Rectal smooth muscle tissue (tissue), 1 donor: Measurements from ENCODE around the gene AS3MT.

Source experiments
- H3K27ac ChIP-seq: one replicate; pipeline ENCODE4 v1.7.0; 2013; ENCODE audit warnings: low read depth, low read length, inconsistent platforms
- H3K27me3 ChIP-seq: one replicate; pipeline ENCODE4 v1.7.0; 2013; ENCODE audit warnings: low read length; ENCODE audit not compliant: control insufficient read depth, insufficient read depth
- H3K36me3 ChIP-seq: one replicate; pipeline ENCODE4 v1.7.0; 2013; ENCODE audit warnings: low read length; ENCODE audit not compliant: control insufficient read depth, insufficient read depth
- H3K4me1 ChIP-seq: one replicate; pipeline ENCODE4 v1.7.0; 2013; ENCODE audit warnings: low read length; ENCODE audit not compliant: control insufficient read depth, insufficient read depth
- H3K4me3 ChIP-seq: one replicate; pipeline ENCODE4 v1.7.0; 2013; ENCODE audit warnings: low read length
- H3K9ac ChIP-seq: one replicate; pipeline ENCODE4 v1.7.0; 2013; ENCODE audit warnings: low read length

AS3MT gene

DNA sequence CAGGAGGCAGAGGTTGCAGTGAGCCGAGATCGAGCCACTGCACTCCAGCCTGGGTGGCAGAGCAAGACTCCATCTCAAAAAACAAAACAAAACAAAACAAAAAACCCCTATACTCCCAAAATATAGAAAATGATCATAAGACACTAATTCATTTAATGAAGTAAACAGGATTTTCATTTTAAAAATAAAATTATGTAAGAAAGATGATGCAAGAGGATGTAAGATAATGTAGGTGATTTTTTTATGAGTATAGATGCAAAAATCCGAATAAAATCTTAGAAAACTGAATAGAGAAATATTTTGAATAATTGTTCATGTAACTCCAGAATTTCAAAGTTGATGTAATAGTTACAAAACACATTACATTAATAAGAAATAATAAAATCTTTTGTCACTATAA, 3.6 kb upstream of the AS3MT start:
- Histone ChIP-seq H3K9ac (no peak overlapping the region), H3K27me3 (no peaks in the 10 kb centered on the region), H3K27ac (no peak overlapping the region), H3K4me3 (no peak overlapping the region), H3K4me1 (no peaks in the 10 kb centered on the region), H3K36me3 (no peaks in the 10 kb centered on the region)

GRCh38 chr10:102868911-102869257, 386 bp upstream of the AS3MT start:
- Histone ChIP-seq H3K27me3 (no peaks in the 10 kb centered on the region), H3K4me3 (peak overlapping the region; percentile 66), H3K9ac (peak overlapping the region; percentile 33), H3K27ac (no peak overlapping the region), H3K4me1 (no peaks in the 10 kb centered on the region), H3K36me3 (no peaks in the 10 kb centered on the region)

GRCh38 chr10:102870221-102870620, 951 bp downstream of the AS3MT start:
- no peaks in the 10 kb centered on the region for H3K4me1 ChIP-seq
- no peaks in the 10 kb centered on the region for H3K36me3 ChIP-seq
- H3K27ac ChIP-seq = no peak overlapping the region
- H3K4me3 ChIP-seq = peak overlapping the region; percentile 82
- no peaks in the 10 kb centered on the region for H3K27me3 ChIP-seq
- no peak overlapping the region for H3K9ac ChIP-seq

- Histone ChIP-seq H3K4me1 (no peaks in the 10 kb centered on the region), H3K9ac (no peak overlapping the region), H3K4me3 (no peak overlapping the region), H3K27ac (no peak overlapping the region), H3K36me3 (no peaks in the 10 kb centered on the region), H3K27me3 (no peaks in the 10 kb centered on the region)
These were observed 2.9 kb downstream of the AS3MT start for GRCh38 chr10:102872163-102872562.

GRCh38 chr10:102876747-102877153, 7.5 kb downstream of the AS3MT start:
- no peak overlapping the region for H3K4me3 ChIP-seq
- H3K9ac ChIP-seq = no peak overlapping the region
- H3K4me1 ChIP-seq = no peaks in the 10 kb centered on the region
- no peak overlapping the region for H3K27ac ChIP-seq
- H3K36me3 ChIP-seq = no peaks in the 10 kb centered on the region
- no peaks in the 10 kb centered on the region for H3K27me3 ChIP-seq

GRCh38 chr10:102878629-102879028, 9.4 kb downstream of the AS3MT start:
- Histone ChIP-seq H3K27me3 (no peaks in the 10 kb centered on the region), H3K36me3 (no peaks in the 10 kb centered on the region), H3K27ac (no peak overlapping the region), H3K9ac (no peak overlapping the region), H3K4me3 (no peak overlapping the region), H3K4me1 (no peaks in the 10 kb centered on the region)

GRCh38 chr10:102880256-102880655, 11.0 kb downstream of the AS3MT start:
- Histone ChIP-seq H3K9ac (no peak overlapping the region), H3K27ac (no peak overlapping the region), H3K27me3 (no peaks in the 10 kb centered on the region), H3K4me3 (no peak overlapping the region), H3K4me1 (no peaks in the 10 kb centered on the region), H3K36me3 (no peaks in the 10 kb centered on the region)

- Histone ChIP-seq H3K4me3 (no peak overlapping the region), H3K27me3 (no peaks in the 10 kb centered on the region), H3K4me1 (no peaks in the 10 kb centered on the region), H3K27ac (no peak overlapping the region), H3K9ac (no peak overlapping the region), H3K36me3 (no peaks in the 10 kb centered on the region)
These were observed 18.8 kb downstream of the AS3MT start for GRCh38 chr10:102888048-102888447.

GRCh38 chr10:102894466-102895213, 25.4 kb downstream of the AS3MT start:
- H3K27ac ChIP-seq = no peak overlapping the region
- H3K4me1 ChIP-seq = no peaks in the 10 kb centered on the region
- H3K27me3 ChIP-seq = no peaks in the 10 kb centered on the region
- no peaks in the 10 kb centered on the region for H3K36me3 ChIP-seq
- no peak overlapping the region for H3K4me3 ChIP-seq
- no peak overlapping the region for H3K9ac ChIP-seq

DNA sequence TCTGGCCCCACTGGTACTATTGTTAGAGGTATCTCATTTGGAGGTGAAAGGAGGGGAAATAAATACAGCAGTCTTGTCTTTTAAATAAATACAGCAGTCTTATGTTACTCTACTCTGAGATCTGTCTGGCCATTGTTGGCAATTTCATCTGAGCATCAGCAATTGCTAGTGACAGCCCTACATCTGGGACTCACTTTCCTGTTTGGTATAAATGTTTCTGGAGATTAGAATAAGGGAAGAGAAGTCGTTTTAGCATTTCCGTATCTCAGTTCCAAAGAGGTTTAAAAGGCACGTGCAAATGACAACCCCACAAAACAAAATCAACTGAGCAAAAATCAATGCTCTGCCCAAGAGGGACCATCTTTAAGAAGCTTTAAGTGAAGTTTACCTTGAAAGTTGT, 30.7 kb downstream of the AS3MT start:
- no peaks in the 10 kb centered on the region for H3K4me1 ChIP-seq
- no peaks in the 10 kb centered on the region for H3K36me3 ChIP-seq
- H3K27ac ChIP-seq = no peak overlapping the region

DNA sequence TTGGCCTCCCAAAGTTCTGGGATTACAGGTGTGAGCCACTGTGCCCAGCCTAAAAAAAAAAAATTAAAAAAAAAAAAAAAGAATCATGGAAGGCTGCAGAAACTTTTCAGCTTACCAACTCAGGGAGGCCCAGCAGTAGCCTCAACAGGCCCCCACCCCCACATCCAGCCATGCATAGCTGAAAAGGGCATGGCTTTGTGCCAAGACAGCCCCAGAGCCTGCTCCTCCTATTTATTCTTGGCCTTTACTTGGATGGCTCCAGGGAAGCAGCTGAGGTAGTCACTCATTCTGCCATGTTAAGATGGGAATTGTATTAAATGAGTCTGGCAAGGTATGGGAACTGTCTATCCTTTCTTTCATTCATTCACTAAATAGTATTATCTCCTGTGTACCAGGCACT, 35.1 kb downstream of the AS3MT start:
- Histone ChIP-seq H3K27me3 (no peaks in the 10 kb centered on the region), H3K36me3 (no peaks in the 10 kb centered on the region), H3K4me3 (no peak overlapping the region), H3K4me1 (no peaks in the 10 kb centered on the region), H3K27ac (no peak overlapping the region), H3K9ac (no peak overlapping the region)

More for the DNA sequence above, 30.7 kb downstream of the AS3MT start:
- H3K9ac ChIP-seq = no peak overlapping the region
- H3K27me3 ChIP-seq = no peaks in the 10 kb centered on the region
- no peak overlapping the region for H3K4me3 ChIP-seq

DNA sequence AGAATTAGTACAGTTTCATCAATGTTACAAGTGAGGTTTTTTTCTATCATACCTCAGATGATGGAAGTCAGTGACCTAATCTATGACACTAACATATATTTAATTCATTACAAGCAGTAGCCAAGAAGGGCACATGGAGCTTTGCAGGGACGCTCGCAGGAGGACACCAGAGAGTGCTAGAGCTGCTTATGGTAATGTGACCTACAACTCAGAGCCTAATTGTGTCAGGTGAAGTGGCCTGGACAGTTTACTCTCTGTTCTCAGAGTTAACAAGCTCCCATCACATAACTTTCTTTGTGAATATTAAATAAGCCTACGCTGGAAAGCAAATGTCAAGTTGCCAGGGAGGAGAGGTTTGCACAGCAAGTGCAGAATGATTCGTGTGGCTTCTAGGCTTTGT, 37.2 kb downstream of the AS3MT start:
- Histone ChIP-seq H3K4me1 (no peaks in the 10 kb centered on the region), H3K9ac (no peak overlapping the region), H3K36me3 (no peaks in the 10 kb centered on the region), H3K4me3 (no peak overlapping the region), H3K27ac (no peak overlapping the region), H3K27me3 (no peaks in the 10 kb centered on the region)

DNA sequence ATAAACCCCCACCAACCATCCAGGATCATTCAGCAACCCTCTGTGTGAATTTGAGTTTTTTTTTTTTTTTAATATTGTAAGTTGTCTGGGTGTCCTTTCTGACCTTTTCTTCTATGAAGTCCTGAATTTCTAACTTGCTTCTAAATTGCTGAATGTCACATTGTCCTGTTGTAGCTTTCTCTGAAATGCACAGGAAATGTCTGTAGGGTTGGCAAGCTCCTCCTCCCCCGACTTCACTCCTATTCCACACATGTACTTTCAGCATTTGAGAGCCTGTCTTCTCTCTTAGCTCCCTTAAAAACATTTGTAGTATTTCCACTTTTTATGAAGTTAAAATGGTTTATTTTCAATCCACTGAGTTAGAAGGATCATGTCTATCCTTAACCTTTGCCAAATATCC, 45.5 kb downstream of the AS3MT start:
- Histone ChIP-seq H3K27me3 (no peaks in the 10 kb centered on the region), H3K27ac (no peak overlapping the region), H3K4me1 (peaks cover 4% of the 10 kb centered on the region), H3K4me3 (no peak overlapping the region), H3K36me3 (no peaks in the 10 kb centered on the region), H3K9ac (no peak overlapping the region)
